GM12873 (cell line): ENCODE data around the gene UNK.

Experiments
- CTCF ChIP-seq: IDR thresholded peaks from 2 replicates; pipeline ENCODE4 v1.5.1; 2012; ENCODE audit warnings: low read depth, mild to moderate bottlenecking, moderate library complexity, low read length, control low read depth; ENCODE audit not compliant: insufficient read depth; ENCODE audit errors: missing control alignments

UNK gene

GRCh38 chr17:75771334-75772281 lies 13.0 kb upstream of the UNK start:
- TF ChIP-seq CTCF = no peak

- no peak for TF ChIP-seq CTCF
Observed at GRCh38 chr17:75773121-75773807, 11.3 kb upstream of the UNK start.

GRCh38 chr17:75773808-75774470 lies 10.7 kb upstream of the UNK start:
- TF ChIP-seq CTCF = peak; percentile 22

GRCh38 chr17:75774471-75774990 lies 10.1 kb upstream of the UNK start:
- no peak for TF ChIP-seq CTCF

- TF ChIP-seq CTCF = no peak
Observed at GRCh38 chr17:75774991-75775668, 9.5 kb upstream of the UNK start.

- no peak for TF ChIP-seq CTCF
Observed at GRCh38 chr17:75776386-75777295, 8.0 kb upstream of the UNK start.
